Stimulated activated CD4-positive, alpha-beta T cell treated with anti-CD3 and anti-CD28 coated beads, Interleukin-15, amount 100 ng/mL, for 1 hour (primary cell): ENCODE data around the gene NHP2.
A peak's percentile ranks its signal among the peaks of the same experiment; 100 is the strongest.

Experiments
- DNase-seq, 2 donors: peaks; one replicate each; pipeline ENCODE4 v3.0.0-alpha.2; 2020; ENCODE audit warnings: low read depth in 1 of 2, low spot score in 1 of 2

Gene NHP2

DNA sequence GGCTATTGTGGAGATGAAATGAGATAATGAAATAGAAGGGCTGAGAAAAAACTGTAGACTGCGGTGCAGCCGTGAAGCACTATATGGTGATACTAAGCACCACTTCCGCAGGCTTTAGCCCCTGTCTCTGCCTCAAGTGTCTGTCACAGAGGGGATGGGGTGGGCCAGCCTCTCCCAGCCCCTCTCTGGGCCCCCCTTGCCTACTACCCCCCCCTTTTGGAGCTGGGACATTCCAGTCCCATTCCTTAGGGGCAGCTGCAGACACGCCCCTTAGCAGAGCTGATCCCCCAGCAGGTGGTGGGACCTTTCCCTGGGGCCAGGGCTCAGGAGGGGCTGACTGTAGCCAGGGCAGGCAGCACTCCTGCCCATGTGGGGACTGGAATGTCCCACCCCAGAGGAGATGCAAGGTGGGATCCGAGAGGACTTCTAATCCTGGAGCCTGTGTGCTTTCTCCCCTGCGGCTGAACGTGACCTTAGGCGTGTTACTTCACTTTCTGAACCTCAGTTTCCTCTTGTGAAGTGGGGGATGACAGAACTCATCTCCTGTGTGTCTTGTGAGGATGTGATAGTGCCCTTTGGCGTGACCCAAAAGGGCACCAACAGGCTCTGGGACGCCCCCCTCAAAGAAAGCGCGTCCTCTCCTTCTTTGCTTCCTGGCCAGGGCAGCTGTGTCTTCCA, 38.4 kb downstream of the NHP2 start:
- no peak for DNase-seq

DNA sequence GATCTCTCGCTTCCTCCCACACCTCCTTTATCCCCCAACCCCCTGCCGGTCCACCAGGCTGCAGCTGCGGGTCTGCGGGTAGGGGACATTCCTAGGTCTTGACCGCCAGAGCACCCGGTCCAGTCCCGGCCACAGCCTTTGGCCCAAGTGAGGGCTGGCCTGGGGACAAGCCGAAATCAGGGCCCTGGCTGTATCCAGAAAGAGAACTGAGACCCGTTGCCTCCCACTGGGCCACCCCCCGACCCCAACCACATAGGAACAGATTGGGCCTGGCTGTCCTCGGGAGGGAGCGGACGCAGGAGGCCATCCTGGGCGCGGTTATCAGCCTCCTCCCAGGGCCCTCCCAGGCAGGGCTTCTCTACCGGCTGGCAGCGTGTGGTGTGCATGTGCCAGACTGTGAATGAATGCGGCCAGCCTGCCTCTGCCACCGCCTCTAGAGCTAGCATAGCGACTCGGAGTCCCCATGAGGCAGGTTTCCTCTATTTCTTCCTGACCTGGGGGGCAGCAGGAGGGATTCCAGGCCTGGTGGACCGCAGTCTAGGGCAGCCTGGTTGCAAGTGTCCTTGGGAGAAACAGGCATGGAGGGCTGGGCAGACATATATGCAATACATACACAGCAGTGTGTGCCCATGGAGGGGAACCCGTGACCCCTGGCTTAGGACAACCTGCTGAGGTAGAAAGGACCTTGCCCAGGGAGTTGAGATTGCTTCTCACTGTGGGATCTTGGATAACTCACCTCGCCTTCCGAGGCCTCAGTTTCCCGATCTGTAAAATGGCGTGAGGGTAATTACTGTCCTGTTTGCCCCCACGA, 39.2 kb downstream of the NHP2 start:
- DNase-seq, result peak in 1 of 2 donors; percentile 20

DNA sequence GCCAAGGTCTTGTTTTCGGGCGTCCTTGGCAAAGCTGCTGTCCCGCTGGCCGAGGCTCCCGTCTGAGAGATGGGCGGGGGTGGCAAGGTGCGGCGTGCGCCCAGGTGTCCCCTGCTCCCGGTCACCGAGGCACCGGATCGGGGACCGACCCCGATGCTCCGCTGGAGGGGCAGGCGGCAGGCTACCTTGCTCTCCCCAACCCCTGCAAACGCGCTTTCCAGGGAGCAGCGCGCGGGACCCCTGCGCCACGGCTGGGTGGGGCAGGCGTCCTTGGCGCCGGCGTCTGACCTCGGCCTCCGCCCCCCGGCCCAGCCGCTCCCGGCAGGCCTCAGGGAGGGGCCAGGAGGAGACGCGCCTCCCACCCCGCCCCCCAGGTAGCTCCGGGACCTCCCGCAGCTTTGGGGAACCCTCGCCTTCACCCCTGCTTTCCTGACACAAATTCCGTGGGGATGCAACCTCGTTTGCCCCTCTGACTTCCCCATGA, 39.8 kb downstream of the NHP2 start:
- DNase-seq, result peak in 1 of 2 donors; percentile 22

DNA sequence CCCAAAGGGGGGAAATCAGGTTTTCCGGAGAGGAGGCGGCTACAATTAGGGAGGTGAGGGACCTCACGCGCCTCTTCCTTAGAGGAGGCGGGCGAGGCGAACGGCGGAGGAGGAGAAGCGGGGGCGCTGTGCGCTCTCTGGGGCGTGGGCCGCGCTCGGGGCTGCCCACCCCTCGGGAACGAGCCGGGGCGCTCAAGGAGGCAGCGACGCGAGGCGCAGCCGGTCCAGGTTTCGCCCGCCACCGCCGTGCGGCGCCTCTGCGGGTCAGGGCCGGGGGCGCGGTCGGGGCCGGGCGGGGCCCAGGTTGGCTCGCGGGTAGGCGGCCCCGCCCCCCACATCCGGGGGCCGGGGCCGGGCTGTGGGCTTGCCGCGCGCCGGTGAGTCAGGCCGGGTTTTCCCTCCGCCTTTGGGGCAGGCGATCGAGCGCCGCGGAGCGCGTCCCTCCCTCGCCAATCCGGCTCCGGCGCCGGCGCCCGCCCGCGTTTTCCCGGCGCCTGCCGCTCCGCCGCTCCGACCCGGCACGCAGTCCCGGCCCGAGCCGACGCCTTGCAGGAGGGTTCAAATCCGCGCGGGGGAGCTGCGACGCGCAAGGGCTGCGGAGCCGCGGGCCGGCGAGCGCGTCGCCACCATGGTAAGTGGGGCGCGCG, 40.4 kb downstream of the NHP2 start, which contains the start of gene N4BP3:
TSS of gene N4BP3 (plus strand) at position 392 of the 647 bp plus-strand sequence. CDS start 6,052 bp downstream, outside the sequence.
- DNase-seq, result peak; percentile 68 to 79

DNA sequence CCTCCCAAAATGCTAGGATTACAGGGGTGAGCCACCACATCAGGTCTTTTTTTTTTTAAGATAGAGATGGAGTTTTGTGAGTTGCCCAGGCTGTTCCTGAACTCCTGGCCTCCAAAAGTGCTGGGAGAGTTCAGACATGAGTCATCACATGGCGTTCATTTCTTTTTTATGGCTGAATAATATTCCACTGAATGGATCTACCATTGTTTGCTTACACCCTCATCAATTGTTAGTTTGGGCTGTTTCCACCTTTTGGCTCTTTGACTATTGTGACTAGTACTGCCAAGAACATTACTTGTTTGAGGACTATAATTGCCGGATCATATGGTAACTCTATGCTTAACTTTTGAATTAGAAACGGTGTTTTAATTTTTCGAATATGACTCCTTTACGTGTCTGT, 41.1 kb downstream of the NHP2 start:
- DNase-seq, result no peak

DNA sequence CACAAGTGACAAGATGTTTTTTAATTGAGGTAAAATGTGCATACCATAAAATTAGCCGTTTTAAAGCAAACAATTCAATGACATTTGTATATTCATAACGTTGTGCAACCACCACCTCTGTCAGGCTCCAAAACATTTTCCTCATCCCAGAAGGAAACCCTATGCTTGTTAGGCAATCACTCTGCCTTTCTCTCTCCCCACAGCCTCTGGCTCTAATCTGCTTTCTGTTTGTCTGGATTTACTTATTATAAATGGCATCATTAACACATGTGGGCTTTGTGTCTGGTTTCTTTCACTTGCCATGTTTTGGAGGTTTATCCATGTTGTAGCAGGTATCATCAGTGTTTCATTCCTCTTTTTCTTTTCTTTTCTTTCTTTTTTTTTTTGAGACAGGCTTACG, 41.8 kb downstream of the NHP2 start:
- DNase-seq, result no peak

DNA sequence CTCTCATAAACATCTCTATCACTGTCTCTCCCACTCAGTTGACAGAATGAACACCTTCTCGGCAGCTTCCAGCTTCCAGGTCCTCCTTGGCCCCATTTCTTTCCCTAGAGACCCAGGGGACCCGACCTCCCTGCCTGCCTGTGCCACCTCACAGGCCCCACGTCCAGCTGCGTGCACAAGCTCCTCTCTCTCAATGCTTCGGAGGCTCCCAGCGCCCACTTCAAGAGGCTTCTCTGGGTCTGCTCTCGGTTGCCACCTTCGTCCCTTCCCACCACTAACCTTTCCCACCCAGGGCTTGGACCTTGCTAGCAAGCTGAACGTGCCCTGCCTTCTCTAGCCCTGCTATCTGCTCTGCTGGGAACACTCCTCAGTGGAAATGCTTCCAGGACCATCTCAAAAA, 43.2 kb downstream of the NHP2 start:
- DNase-seq, result no peak

DNA sequence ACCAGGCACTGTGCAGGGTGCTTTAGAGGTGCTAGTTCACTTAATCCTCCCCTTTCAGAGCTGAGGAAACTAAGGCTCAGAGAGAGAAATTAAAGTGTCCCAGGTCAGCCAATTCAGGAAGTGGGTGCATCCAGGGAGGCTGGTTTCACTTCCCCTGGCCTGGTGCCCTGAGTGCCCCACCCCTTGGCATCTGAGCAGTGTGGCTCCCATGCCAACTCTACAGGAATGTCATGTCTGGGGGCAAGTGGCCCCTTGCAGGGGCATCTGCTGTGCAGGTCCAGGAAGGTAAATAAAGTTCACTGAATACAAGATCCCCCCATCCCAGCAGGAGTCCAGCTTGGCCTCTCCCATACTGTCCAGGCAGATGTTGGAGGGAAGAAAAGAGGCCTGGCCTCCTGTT, 44.7 kb downstream of the NHP2 start:
- no peak for DNase-seq

DNA sequence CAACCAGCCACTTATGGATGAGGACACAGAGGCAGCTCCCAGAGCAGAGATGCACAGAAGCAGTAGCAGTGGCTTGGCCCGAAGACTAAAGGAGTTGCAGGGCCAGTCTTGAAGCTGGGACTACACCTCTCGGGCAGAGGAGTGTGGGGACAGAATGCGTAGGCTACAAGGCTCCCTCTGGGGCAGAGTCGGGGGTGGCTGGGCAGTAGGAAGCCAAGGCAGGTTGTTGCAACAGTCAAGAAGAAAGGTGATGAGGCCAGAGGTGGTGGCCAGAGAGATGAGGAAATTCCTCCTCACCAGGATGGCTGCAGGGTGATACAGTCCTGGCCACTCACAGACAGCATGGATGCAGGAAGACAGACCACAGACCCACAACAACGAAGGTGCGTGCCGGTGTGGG, 45.2 kb downstream of the NHP2 start:
- DNase-seq, result no peak

DNA sequence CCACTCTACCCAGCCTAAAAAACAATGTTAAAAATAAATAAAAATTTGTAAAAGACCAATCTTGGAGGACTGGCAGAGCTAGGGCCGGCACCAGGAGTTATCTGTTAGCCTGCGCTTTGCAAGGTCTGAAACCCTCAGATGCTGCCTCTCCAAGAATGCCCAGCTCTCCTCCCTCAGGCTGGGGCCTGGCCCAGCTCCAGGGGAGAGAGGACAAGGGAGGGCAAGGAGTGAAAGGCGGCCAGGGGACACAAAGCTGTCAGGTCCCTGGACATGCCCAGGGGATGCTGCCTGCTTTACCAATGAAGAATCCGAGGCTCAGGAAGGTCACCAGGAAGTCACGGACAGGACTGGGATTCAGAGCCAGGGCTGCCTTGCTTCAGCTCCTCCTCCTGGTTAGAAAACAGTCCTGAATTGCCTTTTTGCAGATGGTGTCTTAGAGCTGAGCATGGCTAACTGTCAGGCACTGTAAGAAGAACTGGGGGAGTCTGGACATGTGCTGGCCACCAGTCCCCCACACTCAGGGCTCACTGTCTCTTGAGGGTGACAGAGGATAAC, 45.9 kb downstream of the NHP2 start:
- DNase-seq, result no peak

DNA sequence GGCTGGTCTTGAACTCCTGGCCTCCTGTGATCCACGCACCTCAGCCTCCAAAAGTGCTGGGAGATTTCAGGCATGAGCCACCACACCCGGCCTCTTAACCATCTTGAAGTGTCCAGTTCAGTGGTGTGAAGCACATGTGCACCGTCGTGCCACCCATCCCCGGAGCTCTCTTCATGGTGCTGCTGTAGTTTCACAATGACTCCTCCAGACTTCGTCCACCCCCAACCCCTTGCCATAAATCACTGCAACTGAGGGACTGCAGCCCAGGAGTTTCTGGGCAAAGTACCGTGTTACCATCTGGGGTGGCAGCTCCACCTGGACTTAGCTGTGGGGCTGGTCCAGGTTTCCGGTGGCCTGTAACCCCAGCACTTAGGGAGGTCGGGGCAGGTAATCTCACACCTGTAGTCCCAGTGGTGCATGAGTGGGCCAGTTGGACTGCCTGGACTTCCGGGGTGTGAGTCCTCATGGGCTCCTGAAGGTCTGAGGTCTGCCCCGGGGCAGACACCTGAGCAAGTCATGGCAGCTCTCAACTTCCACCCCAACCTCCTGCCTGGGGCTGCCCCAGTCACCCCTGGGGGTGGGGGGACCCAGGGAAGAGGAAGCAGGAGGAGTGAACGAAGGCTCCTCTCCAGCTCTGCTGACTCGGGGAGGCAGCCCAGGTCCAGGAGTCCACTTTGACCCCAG, 47.0 kb downstream of the NHP2 start:
- DNase-seq, result no peak

DNA sequence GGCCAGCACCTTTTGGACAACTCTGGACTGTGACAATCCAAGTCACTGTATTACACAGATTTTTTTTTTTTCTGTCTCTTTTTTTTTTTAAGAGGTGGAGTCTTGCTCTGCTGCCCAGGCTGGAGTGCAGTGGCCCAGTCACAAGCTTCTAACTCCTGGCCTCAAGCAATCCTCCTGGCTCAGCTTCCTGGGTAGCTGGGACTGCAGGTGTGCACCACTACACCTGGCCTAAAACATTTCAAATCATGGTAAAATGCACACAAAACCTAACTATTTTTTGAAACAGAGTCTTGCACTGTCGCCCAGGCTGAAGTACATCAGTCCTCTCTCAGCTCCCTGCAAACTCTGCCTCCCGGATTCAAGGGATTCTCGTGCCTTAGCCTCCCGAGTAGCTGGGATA, 47.6 kb downstream of the NHP2 start:
- no peak for DNase-seq

DNA sequence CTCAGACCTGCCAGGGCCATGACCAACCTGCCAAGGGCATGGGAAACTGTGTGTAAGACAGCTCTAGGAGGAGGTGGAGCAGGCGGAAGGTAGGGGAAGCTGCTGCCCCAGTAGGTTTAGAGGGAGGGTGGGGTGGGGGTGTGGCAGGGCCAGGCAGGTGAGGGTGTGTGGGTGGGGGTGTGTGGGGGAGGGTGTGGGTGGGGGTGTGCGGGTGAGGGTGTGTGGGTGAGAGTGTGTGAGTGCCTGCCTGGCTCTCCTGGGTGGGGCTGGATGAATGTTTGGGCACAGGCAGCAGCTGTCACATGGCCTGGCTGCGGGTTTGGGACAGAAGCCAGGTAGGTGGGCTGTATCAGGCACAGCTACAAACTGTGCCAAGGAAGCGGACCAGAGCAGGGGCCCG, 49.2 kb downstream of the NHP2 start:
- no peak for DNase-seq

DNA sequence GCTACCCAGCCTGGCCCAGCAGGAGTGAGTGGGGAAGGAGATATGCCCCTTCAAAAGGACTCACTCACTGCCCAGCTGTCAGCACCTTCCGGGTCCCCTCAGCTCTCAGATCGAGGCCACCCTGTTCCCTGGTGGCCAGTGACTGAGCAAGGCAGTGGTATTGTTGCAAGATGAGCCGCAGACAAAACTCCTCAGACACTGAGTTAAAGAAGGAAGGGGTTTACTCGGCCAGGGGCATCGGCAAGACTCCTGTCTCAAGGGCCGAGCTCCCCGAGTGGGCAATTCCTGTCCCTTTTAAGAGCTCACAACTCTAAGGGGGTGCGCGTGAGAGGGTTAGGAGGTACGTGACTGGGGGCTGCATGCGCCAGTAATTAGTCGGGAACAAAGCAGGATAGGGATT, 50.1 kb downstream of the NHP2 start:
- no peak for DNase-seq
